ENCODE data around the gene SFT2D3. TPM values are rescaled to one million over a fixed set of nuclear protein-coding genes. Genes with fewer than 3 reads are reported as not detected.

Gene SFT2D3
- total and polyA plus RNA-seq, 2 of the 13 experiments (the other 11 are each of a cell fraction or from before 2014, with no cell fraction given) = 8.3 to 9.4 TPM

- H3K9ac ChIP-seq (ENCODE audit: insufficient read depth, low read depth, low read length) = no peak overlapping the region
- FAIRE-seq (no peak), DNase-seq (ENCODE audit: low spot score) (peak; percentile 56), ATAC-seq (no peak)
- BruUV-seq (replicated peaks) = no TSS peak
- CTCF ChIA-PET (ENCODE audit: low intra/inter-chr PET ratio, low total read pairs) = no interaction called here
- TF ChIP-seq HOXA5 (CRISPR knock-in tag; IDR thresholded peaks at IDR 0.05) (no peak), GATAD2A (CRISPR knock-in tag; IDR thresholded peaks at IDR 0.05) (peak; percentile 25; the same call in 1 of the 2 replicates), MAFG (CRISPR knock-in tag; IDR thresholded peaks at IDR 0.05) (peak; percentile 20; the same call in 1 of the 2 replicates), NFE2L2 (IDR thresholded peaks at IDR 0.05; ENCODE audit: low read length) (peak; percentile 30; the same call in 1 of the 2 replicates), FOXA3 (CRISPR knock-in tag; IDR thresholded peaks at IDR 0.05) (peak; percentile 65), SP1 (IDR thresholded peaks at IDR 0.05) (no peak), SP1 (CRISPR knock-in tag; IDR thresholded peaks at IDR 0.05) (no peak), HNRNPH1 (optimal IDR thresholded peaks at IDR 0.05; ENCODE audit: low read depth, low read length) (no peak), RFX1 (IDR thresholded peaks at IDR 0.05) (no peak), ZNF614 (CRISPR knock-in tag; IDR thresholded peaks at IDR 0.05; ENCODE audit: borderline replicate concordance) (no peak), EP300 (IDR thresholded peaks at IDR 0.05; ENCODE audit: low read depth in 2 of 2, low read length in 2 of 2) (no peak), EP300 (CRISPR knock-in tag; IDR thresholded peaks at IDR 0.05; ENCODE audit: borderline replicate concordance) (no peak)
- no peak overlapping the region for H3K27ac ChIP-seq (ENCODE audit: extremely low read length, insufficient read depth, low read length)
- POLR2A ChIA-PET = no interaction called here
- H3K27me3 ChIP-seq (ENCODE audit: control insufficient read depth in 1 of 2, insufficient read depth in 2 of 2, low read length in 2 of 2) = peaks cover 12 to 49% of the 10 kb centered on the region in 2 experiments
- in situ Hi-C loops (cut with HindIII; ENCODE audit: extremely low pct_ligation_motif_present, low pct_unique_long_range_greater_than_20kb) (no loop called here), intact Hi-C loops (cut with micrococcal nuclease; ENCODE audit: unreplicated experiment) (no loop called here)
- H4K20me1 ChIP-seq (ENCODE audit: insufficient read depth, low read length) = no peaks in the 10 kb centered on the region
- 20% methylated on average over 5 of the region's 5 CpGs for WGBS (ENCODE audit: low lambda C conversion rate)
- no peaks in the 10 kb centered on the region for H3K36me3 ChIP-seq (replicated peaks in 1 of 2; ENCODE audit: control insufficient read depth in 1 of 2, insufficient read depth in 2 of 2, low read length in 2 of 2)
- H3K4me1 ChIP-seq (ENCODE audit: insufficient read depth, low read length) = peaks cover 23% of the 10 kb centered on the region
- no peak overlapping the region for H3K4me2 ChIP-seq (ENCODE audit: low read depth, low read length)
- H2AFZ ChIP-seq (ENCODE audit: low read length) = no peak overlapping the region
- no peaks in the 10 kb centered on the region for H3K9me3 ChIP-seq (ENCODE audit: low read length)
- no peak overlapping the region for H3K4me3 ChIP-seq (replicated peaks in 1 of 3; ENCODE audit: insufficient read depth in 1 of 3, low read depth in 2 of 3, low read length in 3 of 3)
- H3K79me2 ChIP-seq (ENCODE audit: insufficient read depth, low read length) = no peaks in the 10 kb centered on the region
Observed at GRCh38 chr2:127670957-127671290, 30.4 kb upstream of the SFT2D3 start.

Measured in HepG2 (cell line).